Activated CD8-positive, alpha-beta memory T cell treated with anti-CD3 and anti-CD28 coated beads for 24 hours (primary cell): ENCODE data around the gene SYNE1.
"Not testable (repeated sequence)": the region's sequence is repeated elsewhere in the genome, so short reads cannot be mapped to it uniquely, and the experiment has no call there.

ENCODE experiments used
- DNase-seq: peaks from one replicate; pipeline ENCODE4 v3.0.0-alpha.2; 2020

Gene SYNE1, protein sequence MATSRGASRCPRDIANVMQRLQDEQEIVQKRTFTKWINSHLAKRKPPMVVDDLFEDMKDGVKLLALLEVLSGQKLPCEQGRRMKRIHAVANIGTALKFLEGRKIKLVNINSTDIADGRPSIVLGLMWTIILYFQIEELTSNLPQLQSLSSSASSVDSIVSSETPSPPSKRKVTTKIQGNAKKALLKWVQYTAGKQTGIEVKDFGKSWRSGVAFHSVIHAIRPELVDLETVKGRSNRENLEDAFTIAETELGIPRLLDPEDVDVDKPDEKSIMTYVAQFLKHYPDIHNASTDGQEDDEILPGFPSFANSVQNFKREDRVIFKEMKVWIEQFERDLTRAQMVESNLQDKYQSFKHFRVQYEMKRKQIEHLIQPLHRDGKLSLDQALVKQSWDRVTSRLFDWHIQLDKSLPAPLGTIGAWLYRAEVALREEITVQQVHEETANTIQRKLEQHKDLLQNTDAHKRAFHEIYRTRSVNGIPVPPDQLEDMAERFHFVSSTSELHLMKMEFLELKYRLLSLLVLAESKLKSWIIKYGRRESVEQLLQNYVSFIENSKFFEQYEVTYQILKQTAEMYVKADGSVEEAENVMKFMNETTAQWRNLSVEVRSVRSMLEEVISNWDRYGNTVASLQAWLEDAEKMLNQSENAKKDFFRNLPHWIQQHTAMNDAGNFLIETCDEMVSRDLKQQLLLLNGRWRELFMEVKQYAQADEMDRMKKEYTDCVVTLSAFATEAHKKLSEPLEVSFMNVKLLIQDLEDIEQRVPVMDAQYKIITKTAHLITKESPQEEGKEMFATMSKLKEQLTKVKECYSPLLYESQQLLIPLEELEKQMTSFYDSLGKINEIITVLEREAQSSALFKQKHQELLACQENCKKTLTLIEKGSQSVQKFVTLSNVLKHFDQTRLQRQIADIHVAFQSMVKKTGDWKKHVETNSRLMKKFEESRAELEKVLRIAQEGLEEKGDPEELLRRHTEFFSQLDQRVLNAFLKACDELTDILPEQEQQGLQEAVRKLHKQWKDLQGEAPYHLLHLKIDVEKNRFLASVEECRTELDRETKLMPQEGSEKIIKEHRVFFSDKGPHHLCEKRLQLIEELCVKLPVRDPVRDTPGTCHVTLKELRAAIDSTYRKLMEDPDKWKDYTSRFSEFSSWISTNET (N-terminal part only)

DNA sequence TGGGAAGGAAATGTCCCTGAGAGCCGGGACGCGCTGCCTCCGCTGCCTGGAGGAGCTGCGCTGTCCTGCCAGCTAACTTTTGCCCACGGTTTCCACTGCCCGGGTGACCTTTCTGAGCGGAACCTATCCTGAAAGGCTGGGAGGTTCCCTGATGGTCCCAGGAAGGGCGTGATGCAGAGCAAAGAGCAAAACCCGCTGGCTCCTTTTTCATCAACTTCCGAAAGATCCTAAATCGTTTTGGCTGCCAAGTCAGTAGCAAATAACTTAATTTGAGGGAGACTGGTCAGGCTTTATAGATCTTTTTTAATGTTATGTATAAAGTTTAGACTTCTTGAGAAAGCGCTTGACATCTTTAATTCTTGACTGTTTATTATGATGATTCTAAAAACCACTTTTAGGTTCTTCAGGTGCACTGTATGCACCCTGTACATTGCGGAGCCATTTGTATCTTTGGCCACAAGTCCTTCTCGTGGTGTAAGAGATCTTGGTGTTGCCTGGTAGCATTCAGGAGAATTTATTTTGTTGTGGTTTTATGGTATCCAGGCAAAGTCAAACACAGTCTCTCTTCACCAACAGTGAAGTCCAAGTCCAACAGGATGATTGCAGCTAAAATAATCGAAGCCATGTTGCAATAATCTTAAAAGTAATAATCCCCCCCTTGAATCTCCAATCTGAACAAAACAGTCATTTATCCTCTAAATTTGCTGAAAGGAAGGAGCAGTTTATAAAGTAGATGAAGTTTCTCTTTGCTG, at the start of gene SYNE1:
TSS of gene SYNE1 (minus strand) at position 67 of the 752 bp plus-strand sequence. CDS start 9,031 bp downstream, outside the sequence.
- DNase-seq = no peak

DNA sequence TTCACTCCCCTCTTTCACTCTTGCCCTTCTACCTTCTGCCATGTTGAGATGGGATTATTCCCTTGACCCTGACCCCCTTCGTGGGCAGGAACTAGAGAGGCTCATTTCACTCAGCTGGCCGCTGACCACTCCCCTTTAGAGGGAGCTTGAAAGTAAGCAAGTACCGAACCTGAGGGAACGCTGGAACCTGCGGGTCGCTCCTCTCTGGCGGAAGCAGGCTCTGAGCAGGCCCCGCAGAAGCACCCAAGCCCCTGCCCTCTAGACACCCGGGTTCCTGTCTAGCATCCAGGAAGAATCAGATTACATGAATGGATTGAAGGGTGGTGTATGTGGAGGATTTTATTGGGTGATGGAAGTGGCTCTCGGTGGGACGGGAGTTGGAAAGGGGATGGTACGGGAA, 48.7 kb upstream of the SYNE1 start:
- DNase-seq = no peak

DNA sequence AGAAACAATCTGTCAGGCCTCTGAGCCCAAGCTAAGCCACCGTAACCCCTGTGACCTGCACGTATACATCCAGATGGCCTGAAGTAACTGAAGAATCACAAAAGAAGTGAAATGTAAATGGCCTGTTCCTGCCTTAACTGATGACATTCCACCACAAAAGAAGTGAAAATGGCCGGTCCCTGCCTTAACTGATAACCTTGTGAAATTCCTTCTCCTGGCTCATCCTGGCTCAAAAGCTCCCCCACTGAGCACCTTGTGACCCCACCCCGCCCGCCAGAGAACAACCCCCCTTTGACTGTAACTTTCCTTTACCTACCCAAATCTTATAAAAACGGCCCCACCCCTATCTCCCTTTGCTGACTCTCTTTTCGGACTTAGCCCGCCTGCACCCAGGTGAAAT, 45.8 kb upstream of the SYNE1 start:
- DNase-seq = not testable (repeated sequence)

DNA sequence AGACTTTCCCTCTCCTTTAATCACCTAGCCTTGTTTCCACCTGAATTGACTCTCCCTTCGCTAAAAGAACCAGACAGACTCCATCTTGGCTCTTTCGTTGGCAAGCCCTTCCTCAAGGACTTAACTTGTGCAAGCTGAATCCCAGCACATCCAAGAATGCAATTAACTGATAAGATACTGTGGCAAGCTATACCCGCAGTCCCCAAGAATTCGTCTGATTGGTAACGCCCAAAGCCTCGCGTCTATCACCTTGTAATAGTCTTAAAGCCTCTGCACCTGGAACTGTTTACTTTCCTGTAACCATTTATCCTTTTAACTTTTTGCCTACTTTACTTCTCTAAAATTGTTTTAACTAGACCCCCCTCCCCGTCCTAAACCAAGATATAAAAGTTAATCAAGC, 45.0 kb upstream of the SYNE1 start:
- no peak for DNase-seq

DNA sequence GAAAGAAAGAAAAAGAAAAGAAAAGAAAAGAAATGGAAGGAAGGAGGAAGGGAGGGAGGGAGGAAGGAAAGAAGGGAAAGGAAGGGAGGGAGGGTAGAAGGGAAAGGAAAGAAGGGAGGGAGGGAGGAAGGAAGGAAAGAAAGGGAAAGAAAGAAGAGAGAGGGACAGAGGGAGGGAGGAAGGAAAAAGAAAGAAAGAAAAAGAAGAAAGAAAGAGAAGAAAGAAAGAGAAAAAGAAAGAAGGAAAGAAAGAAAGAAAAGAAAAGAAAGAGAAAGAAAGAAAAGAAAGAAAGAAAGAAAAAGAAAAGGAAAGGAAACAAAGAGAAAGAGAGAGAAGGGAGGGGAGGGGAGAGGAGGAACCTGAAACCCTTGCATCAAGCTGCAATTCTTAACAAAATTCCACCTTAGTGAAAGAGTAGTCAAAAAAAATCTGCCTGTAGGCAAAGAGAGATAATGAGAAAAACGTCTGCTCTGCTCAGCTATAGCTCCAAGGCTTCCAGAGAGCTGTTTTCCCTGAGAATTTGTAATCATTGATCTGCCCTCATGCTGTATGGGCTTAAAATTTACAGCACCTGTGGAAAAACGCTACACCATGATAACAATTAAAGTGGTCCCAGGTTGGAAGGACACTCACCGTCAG, 43.8 kb upstream of the SYNE1 start:
- no peak for DNase-seq

DNA sequence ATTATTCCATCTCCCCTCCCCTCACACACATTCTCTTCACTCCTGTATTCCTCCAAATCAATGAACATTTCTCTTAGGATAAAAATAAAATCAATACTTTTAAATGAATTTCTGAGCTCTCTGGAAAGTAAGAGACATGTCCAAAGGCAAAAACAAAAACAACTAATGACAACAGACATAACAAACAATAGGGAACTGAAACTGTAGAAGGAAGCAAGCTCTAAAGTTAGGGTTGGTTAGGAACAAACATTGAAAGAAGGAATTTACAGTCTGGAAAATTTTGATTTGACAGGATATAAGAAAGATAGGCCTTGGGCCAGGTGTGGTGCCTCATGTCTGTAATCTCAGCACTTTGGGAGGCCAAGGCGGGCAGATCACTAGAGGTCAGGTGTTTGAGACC, 43.0 kb upstream of the SYNE1 start:
- DNase-seq = no peak

DNA sequence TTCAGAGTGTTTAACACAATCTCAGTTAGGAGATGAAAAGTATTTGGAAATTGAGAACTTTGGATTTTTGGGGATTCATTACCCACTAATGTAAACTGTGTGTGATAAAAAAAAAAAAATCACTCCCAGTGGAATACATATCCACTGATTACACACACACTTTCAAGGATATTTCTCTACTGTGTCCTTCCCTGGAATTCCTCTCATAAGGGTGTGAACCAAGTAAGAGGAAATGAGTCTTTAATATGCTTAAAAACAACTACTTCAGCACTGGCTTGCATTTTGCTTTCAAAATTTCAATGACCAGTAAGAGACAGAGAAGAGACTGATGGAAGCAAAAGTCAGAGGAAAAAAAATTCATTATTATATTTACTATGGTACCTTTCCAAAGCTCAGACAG, 36.1 kb upstream of the SYNE1 start:
- no peak for DNase-seq

DNA sequence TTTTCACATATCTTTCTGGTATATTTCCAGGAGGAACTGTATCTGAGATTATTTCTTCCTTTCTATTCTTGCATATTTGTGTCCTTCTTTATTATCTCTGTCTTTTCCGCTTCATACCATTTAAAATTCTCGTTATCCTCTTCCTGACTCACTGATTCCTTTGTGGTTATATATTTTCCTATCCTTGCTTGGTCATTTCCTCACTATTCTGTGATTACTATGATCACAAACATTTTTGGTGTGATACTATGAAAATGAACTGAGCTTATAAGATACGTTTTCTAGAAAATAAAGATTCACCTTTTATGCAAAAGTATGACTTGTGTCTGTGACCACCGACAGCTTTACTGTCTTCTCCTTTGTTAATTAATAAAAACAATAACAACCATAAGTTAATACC, 34.0 kb upstream of the SYNE1 start:
- no peak for DNase-seq

DNA sequence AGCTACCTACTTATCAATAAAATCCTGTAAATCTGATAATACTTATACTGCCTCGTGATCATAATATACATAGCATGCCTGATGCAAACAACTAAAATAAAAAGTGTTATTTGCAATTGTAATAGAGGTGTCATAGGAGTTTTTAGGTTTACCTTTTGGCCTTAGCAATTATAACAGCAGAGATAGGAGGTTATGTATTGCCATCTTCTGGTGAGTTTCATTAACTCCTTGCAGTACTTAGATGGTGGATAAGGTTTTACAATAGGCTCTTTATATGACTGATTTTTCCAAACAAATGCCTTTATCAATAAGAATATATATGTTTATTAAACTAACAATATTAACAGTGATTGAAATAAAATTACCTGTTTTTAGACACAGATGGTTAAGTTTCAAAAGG, 32.7 kb upstream of the SYNE1 start:
- no peak for DNase-seq

DNA sequence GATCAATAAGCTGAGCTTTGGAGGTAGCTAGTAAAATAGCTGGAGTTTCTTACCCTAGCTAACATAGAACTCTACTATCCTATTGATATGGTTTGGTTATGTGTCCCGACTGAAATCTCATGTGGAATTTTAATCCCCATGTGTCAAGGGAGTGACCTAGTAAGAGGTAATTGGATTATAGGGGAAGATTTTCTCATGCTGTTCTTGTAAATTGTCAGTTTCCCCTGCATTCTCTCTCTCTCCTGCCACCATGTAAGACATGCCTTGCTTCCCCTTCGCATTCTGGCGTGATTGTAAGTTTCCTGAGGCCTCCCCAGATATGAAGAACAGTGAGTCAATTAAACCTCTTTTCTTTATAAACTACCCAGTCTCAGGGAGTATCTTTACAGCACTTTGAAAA, 24.6 kb upstream of the SYNE1 start:
- DNase-seq = no peak

DNA sequence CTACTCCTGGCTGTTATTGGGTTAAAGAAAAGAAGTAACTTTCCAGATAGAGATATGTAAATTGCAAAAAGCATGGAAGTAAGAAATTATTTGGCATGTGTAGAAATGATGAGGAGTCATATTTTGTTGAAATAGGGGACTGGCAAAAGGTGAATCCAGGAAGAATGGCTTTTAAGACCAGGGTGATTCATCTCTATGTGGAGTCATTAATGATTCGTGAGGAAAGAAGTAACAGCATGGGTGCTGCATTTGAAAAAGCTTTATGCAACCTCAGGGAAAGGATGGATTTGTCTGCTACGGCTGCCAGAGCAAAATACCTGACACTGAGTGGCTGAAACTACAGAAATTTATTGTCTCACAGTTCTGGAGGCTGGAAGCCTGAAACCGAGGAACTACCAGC, 14.8 kb upstream of the SYNE1 start:
- no peak for DNase-seq

DNA sequence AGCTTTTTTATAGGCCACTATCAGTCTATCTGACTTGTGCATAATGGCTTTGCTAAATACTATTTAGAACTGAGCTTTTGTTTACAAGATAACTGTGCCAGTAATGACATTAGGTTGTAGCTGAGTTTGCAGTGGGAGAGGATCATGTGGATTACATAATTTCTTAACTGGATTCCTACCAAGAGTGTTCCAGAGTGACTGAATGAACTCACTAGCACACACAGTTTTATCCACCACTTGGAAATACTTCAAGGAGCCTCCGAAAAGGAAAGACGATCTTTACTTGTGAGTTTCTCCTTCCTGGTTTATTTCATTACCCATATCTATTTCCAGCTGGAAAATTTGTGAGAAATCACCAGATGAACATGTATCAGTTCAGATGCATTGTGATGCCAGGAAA, 10.9 kb upstream of the SYNE1 start:
- no peak for DNase-seq

DNA sequence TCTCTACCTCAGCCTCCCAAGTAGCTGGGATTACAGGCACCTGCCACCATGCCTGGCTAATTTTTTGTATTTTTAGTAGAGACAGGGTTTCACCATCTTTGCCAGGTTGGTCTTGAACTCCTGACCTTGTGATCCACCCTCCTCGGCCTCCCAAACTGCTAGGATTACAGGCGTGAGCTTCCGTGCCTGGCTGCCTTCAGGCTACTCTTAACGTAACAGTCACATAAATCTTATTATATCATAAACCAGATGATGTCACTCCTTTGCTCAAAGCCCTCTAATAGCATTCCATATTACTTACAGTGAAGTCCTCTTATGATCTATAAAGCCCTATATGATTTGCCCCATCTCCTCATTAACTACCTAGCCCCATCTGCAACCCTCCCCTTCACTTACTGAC, 9.6 kb upstream of the SYNE1 start:
- not testable (repeated sequence) for DNase-seq

DNA sequence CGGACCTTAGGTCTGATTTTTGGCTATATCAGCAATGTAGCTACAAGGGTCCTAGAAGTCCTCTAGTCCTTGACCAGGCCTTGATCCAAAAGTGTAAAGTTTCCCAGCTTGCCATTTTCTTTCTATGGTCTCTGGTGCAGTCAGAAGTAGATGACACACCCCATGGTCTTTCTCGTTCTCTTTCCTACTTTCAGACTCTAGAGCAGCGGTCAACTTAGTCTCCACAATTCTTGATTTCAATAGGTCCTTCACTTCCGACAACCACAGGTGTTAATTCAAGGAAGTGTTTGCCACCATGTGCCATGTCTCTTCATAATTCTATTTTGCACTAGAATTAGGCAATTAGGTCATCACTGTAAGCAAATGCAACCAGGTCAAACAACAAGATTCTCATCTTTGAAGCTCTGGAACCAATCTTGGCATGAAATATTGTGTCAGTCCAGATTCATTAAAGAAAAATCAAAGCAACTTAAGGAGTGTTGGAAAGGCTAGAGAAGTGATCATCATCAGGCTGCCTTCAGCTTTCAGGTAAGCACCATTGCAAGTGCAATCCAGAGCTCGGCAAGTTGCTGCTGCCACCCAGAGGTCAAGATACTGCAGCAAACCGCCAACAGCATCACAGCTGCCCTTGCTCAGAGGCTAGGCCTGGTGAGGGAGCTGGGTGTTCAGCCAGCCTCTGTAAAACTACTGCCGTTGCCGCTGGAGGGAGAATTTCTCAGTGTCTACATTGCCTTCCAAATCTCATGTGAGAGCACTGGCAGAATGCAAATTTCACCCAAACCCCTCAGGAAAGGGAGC, 5.6 kb upstream of the SYNE1 start:
- DNase-seq = peak; percentile 60

DNA sequence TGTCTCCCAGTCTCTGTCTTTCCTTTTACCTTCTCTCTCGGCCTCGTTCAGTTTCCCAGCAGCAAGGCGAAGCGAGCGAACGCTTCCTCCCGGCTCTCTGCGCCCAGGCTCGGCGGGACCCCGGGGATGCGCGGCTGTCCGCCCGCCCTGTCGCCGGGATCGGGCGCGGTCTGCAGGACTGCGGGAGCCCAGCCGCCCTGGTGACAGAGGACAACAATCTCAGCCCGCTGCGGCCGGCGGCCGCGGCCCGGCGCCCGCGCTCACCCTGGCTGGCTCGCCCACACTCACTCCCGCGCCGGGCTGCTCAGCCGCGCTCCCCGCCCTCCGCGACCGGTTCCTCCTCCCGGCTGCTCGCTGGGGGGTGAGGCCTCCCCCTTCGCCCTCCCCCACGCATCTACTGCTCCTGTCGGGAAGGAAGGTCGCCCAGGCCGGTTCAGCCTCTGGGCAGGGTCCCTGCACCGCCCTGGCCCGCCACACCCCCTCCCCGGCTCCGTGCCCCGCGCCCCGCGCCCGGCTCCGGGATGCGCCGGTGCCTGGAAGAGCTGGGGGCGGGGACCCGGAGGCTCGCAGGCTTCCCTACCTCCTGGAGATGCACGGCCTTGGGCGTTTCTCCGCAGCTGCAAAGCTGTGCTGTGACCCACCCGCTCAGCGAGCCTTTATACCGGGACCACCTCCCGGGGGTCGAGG, 410 bp downstream of the SYNE1 start:
- no peak for DNase-seq

DNA sequence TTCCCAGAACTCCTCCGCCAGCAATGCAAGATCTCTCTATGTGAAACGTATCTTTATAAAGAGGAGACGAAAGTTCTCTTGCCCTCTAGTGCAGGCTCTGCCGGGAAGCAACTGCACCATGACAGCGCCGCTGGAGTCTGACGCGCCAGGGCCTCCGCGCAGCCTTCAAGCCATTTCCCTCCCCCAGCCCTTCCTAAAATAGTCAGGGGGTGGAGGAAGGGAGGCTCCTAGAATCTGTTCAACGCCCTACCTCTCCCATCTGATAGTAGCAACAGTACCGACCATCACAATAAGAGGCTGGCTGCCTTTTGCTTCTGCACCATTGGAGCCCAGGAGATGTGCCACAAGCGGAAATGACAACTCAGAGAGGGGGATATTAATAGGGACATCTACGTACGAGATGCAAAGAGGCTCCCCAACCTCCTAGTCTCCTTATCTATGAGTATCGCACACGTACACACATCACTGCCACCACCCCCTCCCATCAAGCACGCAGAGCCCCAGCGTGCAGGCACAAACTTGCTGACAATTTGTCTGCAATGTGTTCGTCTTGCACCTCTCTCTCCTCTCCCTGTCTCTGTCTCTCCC, 1.0 kb downstream of the SYNE1 start:
- DNase-seq = no peak

DNA sequence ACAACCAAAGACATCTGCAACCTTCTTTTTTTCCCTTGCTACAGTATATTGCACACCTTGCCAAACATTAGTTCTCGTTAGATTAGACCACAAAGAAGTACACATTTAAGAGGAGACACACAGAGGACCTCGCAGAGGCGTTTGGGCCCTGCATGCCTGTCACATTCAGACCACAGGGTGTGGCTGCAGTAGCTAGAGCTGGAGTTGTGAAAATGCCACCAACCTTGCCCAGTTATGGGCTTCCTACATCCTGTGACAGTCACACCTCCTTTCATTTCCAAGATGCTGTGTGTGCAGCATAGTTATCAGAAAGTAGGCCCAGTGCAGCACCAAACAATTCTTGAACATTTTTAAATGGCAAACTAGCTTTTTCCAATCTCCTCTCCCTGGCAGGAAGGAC, 2.4 kb downstream of the SYNE1 start:
- DNase-seq = no peak

DNA sequence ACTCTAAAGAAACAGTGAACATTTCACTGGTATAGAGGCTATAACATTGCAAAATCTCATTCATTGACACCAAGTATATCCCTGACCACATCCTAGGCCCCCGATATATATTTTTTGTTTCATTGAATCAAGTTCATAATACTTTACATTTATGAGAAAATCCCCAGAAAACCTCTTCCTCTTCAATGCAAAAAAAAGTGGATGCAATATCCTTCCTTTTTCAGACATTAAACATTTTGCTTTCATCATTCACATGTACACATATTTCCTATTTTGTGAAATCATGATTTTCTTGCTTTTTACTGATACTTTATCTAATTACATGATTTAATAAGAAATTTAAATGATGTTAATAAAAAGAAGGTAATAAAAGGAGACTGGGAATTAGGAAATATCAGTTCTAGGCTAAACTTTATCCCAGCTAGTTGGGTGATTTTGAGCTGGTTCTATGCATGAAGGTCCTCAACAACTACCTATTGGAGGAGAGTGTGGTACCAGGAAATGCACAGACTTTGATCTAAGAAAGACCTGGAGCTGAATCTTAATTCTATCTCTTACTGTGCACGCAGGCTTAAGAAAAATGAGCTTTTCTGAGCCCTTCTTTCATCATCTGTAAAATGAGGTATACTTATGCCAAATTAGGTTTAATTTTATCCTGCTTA, 4.9 kb downstream of the SYNE1 start:
- DNase-seq = no peak

DNA sequence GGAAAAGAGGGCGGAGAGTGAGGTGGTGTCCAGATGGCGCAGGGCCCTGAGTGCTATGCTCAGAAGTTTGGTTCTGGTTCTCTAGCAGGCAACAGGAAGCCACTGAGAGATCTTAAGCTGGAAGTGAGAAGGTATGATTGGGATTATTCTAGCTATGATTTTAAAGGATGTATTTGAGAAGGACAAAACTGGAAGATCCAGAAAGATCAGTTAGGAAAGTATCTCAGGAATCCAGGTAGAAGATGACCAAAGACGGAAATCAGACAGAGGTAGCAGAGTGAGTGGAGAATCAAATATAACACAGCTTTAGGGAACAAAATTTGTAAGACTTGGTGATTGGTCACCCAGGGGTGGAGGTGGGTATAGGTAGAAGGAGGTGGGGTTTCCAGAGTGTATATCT, 5.8 kb downstream of the SYNE1 start:
- no peak for DNase-seq

DNA sequence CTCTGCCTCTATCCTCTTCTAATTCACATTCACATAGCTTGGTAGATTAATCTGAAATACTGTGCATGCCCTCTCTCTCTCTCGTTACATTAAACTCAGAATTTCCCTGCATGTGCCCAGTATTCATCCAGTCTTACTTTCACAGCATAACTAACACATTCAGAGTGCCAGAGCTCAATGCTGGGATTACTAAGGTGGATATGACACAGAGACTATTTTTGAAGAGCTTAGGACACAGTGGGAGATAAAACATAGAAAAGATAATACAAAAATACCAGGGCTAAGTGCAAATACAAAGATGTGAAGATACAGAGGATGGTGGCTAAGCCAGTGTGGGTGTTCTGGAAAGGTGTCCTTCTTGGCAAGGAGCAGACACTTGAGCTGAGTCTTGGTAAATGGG, 6.3 kb downstream of the SYNE1 start:
- no peak for DNase-seq
